IMR-90 (cell line): ENCODE results near the gene ACSS1. TPM values are rescaled to one million over a fixed set of nuclear protein-coding genes. Genes with fewer than 3 reads are reported as not detected.

Source experiments
- ATAC-seq: fragments of 200-7000 bp; cut with Tn5 transposase; 2 replicates; pipeline ENCODE4 v1.9.1; 2020; ENCODE audit warnings: low read depth, mild to moderate bottlenecking, moderate library complexity
- BruUV-seq: library from RNA; stranded (reverse); fragments of 400-500 nt; replicated peaks from 2 replicates; lab custom pipeline; 2021; lab: Mats Ljungman, UMichigan
- CTCF ChIA-PET: fragments of 300-600 bp; formaldehyde crosslinking; extraction: SDS; loops from one replicate; lab custom pipeline; 2021; ENCODE audit warnings: antibody characterized with exemption; lab: Yijun Ruan, JAX
- POLR2A ChIA-PET: fragments of 300-600 bp; sonication (Branson Sonifier 250); formaldehyde crosslinking; loops from one replicate; lab custom pipeline; 2022; ENCODE audit warnings: antibody characterized with exemption; ENCODE audit not compliant: unreplicated experiment; lab: Charles Lee
- DNase-seq: peaks from one replicate; pipeline ENCODE4 v3.0.0; 2013
- H2AFZ ChIP-seq: replicated peaks from 2 replicates; pipeline ENCODE3; 2013; ENCODE audit warnings: low read length, mild to moderate bottlenecking; ENCODE audit not compliant: poor library complexity
- H2AK5ac ChIP-seq: 2 replicates; pipeline ENCODE4 v1.6.1; 2013; ENCODE audit warnings: low read depth, low read length, inconsistent platforms
- H2AK9ac ChIP-seq: replicated peaks from 2 replicates; pipeline ENCODE3; 2013; ENCODE audit warnings: mild to moderate bottlenecking, low read depth, low read length, moderate library complexity; ENCODE audit not compliant: poor library complexity
- H2BK120ac ChIP-seq: 2 replicates; pipeline ENCODE4 v1.6.1; 2013; ENCODE audit warnings: low read depth, low read length, inconsistent platforms
- H2BK15ac ChIP-seq: 3 replicates; pipeline ENCODE4 v1.6.1; 2013; ENCODE audit warnings: low read depth, low read length, inconsistent platforms
- H2BK20ac ChIP-seq: 2 replicates; pipeline ENCODE4 v1.6.1; 2013; ENCODE audit warnings: low read depth, mild to moderate bottlenecking, inconsistent platforms, low read length, moderate library complexity
- H2BK5ac ChIP-seq: 2 replicates; pipeline ENCODE4 v1.6.1; 2013; ENCODE audit warnings: mild to moderate bottlenecking, low read depth, low read length, inconsistent platforms; ENCODE audit not compliant: poor library complexity, severe bottlenecking
- H3K14ac ChIP-seq: replicated peaks from 2 replicates; pipeline ENCODE4 v1.6.1; 2013; ENCODE audit warnings: low read depth, low read length, inconsistent platforms
- H3K18ac ChIP-seq: 2 replicates; pipeline ENCODE4 v1.6.1; 2013; ENCODE audit warnings: low read depth, low read length, control low read depth
- H3K23ac ChIP-seq: 2 replicates; pipeline ENCODE4 v1.6.1; 2013; ENCODE audit warnings: low read depth, low read length, inconsistent platforms
- H3K27ac ChIP-seq: 2 replicates; pipeline ENCODE4 v1.5.1; 2013; ENCODE audit warnings: mild to moderate bottlenecking, control low read depth, low read length; ENCODE audit not compliant: insufficient read depth
- H3K27me3 ChIP-seq: 2 replicates; pipeline ENCODE4 v1.6.1; 2013; ENCODE audit warnings: low read length; ENCODE audit not compliant: control insufficient read depth, insufficient read depth
- H3K36me3 ChIP-seq: 2 replicates; pipeline ENCODE4 v1.6.1; 2013; ENCODE audit warnings: low read length, mixed read lengths; ENCODE audit not compliant: control insufficient read depth, insufficient read depth
- H3K4ac ChIP-seq: 2 replicates; pipeline ENCODE4 v1.6.1; 2013; ENCODE audit warnings: low read depth, low read length, inconsistent platforms
- H3K4me1 ChIP-seq: 2 replicates; pipeline ENCODE4 v1.6.1; 2013; ENCODE audit warnings: low read length, mixed read lengths; ENCODE audit not compliant: control insufficient read depth, insufficient read depth
- H3K4me2 ChIP-seq: 2 replicates; pipeline ENCODE4 v1.6.1; 2013; ENCODE audit warnings: low read depth, mild to moderate bottlenecking, control low read depth, low read length, moderate library complexity
- H3K4me3 ChIP-seq: 2 replicates; pipeline ENCODE4 v1.5.1; 2013; ENCODE audit warnings: low read depth, mild to moderate bottlenecking, control low read depth, low read length, moderate library complexity; ENCODE audit not compliant: insufficient read depth
- H3K56ac ChIP-seq: 2 replicates; pipeline ENCODE4 v1.6.1; 2013; ENCODE audit warnings: low read length, inconsistent platforms; ENCODE audit not compliant: insufficient read depth; ENCODE audit errors: extremely low read depth
- H3K79me1 ChIP-seq, 2 experiments: 2 replicates each; pipeline ENCODE4 v1.6.1; 2013; ENCODE audit warnings: low read length in 2 of 2, inconsistent platforms in 1 of 2, low read depth in 1 of 2
- H3K9ac ChIP-seq: 2 replicates; pipeline ENCODE4 v1.6.1; 2013; ENCODE audit warnings: low read depth, low read length, control low read depth
- H3K9me1 ChIP-seq: 2 replicates; pipeline ENCODE4 v1.6.1; 2013; ENCODE audit warnings: low read length, inconsistent platforms; ENCODE audit not compliant: insufficient read depth
- H3K9me3 ChIP-seq: 2 replicates; pipeline ENCODE4 v1.6.1; 2013; ENCODE audit warnings: low read length; ENCODE audit not compliant: control insufficient read depth, insufficient read depth
- H4K20me1 ChIP-seq: 2 replicates; pipeline ENCODE4 v1.6.1; 2013; ENCODE audit warnings: low read length, inconsistent platforms; ENCODE audit not compliant: insufficient read depth
- H4K5ac ChIP-seq: 2 replicates; pipeline ENCODE4 v1.6.1; 2013; ENCODE audit warnings: mild to moderate bottlenecking, low read depth, low read length, control low read depth
- H4K8ac ChIP-seq, 2 experiments: 2 replicates each; pipeline ENCODE4 v1.6.1; 2013; ENCODE audit warnings: low read depth in 2 of 2, low read length in 2 of 2, control low read depth in 1 of 2, inconsistent platforms in 1 of 2
- H4K91ac ChIP-seq: 2 replicates; pipeline ENCODE4 v1.6.1; 2013; ENCODE audit warnings: low read depth, low read length, inconsistent platforms; ENCODE audit not compliant: insufficient read depth
- BHLHE40 ChIP-seq: fragments of 150-350 bp; IDR thresholded peaks from 2 replicates; pipeline ENCODE4 v1.6.1; 2016; ENCODE audit warnings: mild to moderate bottlenecking, low read depth, low read length
- CEBPB ChIP-seq: IDR thresholded peaks from 2 replicates; pipeline ENCODE4 v1.6.1; 2012; ENCODE audit warnings: low read depth, low read length, improper control_type of control experiment
- CHD1 ChIP-seq: IDR thresholded peaks from 2 replicates; pipeline ENCODE4 v1.6.1; 2012; ENCODE audit warnings: low read depth, low read length, improper control_type of control experiment
- FOS ChIP-seq: fragments of 150-350 bp; IDR thresholded peaks from 2 replicates; pipeline ENCODE4 v1.6.1; 2016; ENCODE audit warnings: low read depth, low read length
- MAFK ChIP-seq: IDR thresholded peaks from 2 replicates; pipeline ENCODE4 v1.6.1; 2012; ENCODE audit warnings: low read depth, low read length, improper control_type of control experiment
- MAZ ChIP-seq: IDR thresholded peaks from 2 replicates; pipeline ENCODE4 v1.6.1; 2012; ENCODE audit warnings: low read depth, mild to moderate bottlenecking, low read length, improper control_type of control experiment, moderate library complexity, borderline replicate concordance
- MXI1 ChIP-seq: IDR thresholded peaks from 2 replicates; pipeline ENCODE4 v1.6.1; 2012; ENCODE audit warnings: low read depth, mild to moderate bottlenecking, low read length, moderate library complexity, borderline replicate concordance
- NFE2L2 ChIP-seq: fragments of 150-350 bp; IDR thresholded peaks from 2 replicates; pipeline ENCODE4 v1.6.1; 2016; ENCODE audit warnings: low read depth, mild to moderate bottlenecking, low read length
- POLR2A ChIP-seq: IDR thresholded peaks from 2 replicates; pipeline ENCODE4 v1.6.1; 2012; ENCODE audit warnings: mild to moderate bottlenecking, low read depth, low read length
- RAD21 ChIP-seq: IDR thresholded peaks from 2 replicates; pipeline ENCODE4 v1.6.1; 2012; ENCODE audit warnings: low read length, improper control_type of control experiment
- RCOR1 ChIP-seq: IDR thresholded peaks from 2 replicates; pipeline ENCODE4 v1.6.1; 2012; ENCODE audit warnings: mild to moderate bottlenecking, low read length, improper control_type of control experiment; ENCODE audit not compliant: insufficient replicate concordance
- RFX5 ChIP-seq: IDR thresholded peaks from 2 replicates; pipeline ENCODE4 v1.8.0; 2012; ENCODE audit warnings: low read depth, mild to moderate bottlenecking, low read length, moderate library complexity
- SMC3 ChIP-seq: fragments of 150-350 bp; IDR thresholded peaks from 2 replicates; pipeline ENCODE4 v1.6.1; 2016; ENCODE audit warnings: low read depth, mild to moderate bottlenecking, antibody characterized with exemption, low read length, moderate library complexity
- WGBS, 2 experiments: methylation state at CpG; one replicate each; pipeline versions ENCODE4 v1.1.5 to v1.1.7; 2013; ENCODE audit warnings: missing lambda C conversion rate in 2 of 2; ENCODE audit not compliant: insufficient read length in 1 of 2; ENCODE audit errors: extremely low coverage in 2 of 2; 5-methylcytosine and 5-hydroxymethylcytosine counted together
- dilution Hi-C: fragments of 300-500 bp; cut with HindIII; formaldehyde crosslinking; loops from one replicate; pipeline ENCODE4 v1.14.3; 2018; ENCODE audit warnings: low sequenced_read_pairs; ENCODE audit not compliant: unreplicated experiment
- in situ Hi-C: fragments of 300-500 bp; cut with MboI; formaldehyde crosslinking; loops from 3 replicates; pipeline ENCODE4 v1.14.3; 2019; ENCODE audit warnings: low sequenced_read_pairs, inconsistent platforms, mixed read lengths
- intact Hi-C: fragments of 100-400 bp; cut with micrococcal nuclease; formaldehyde crosslinking; loops from 2 replicates; pipeline ENCODE4 v1.10.0; 2022
- polyA plus RNA-seq, 3 experiments: library from polyadenylated mRNA; depleted of rRNA; stranded (reverse); fragments of >200 nt; gene quantifications; 2 replicates each; pipeline ENCODE4 v1.2.3, GENCODE V29; 2012; ENCODE audit warnings: low replicate concordance in 1 of 3
- total RNA-seq: library from RNA; depleted of rRNA; stranded (reverse); fragments of >200 nt; gene quantifications from 2 replicates; pipeline ENCODE4 v1.2.3, GENCODE V29; 2012
- TF ChIP-seq, protein P1 (sequence below): fragments of 150-350 bp; IDR thresholded peaks from 2 replicates; pipeline ENCODE4 v1.6.1; 2016; ENCODE audit warnings: low read depth, mild to moderate bottlenecking, low read length, moderate library complexity, borderline replicate concordance
- TF ChIP-seq, protein P2 (sequence below): conservative IDR thresholded peaks from 2 replicates; pipeline ENCODE4 v1.5.1; 2012; ENCODE audit warnings: mild to moderate bottlenecking, low read depth, low read length, improper control_type of control experiment

ACSS1 gene
- total and polyA plus RNA-seq, 2 of the 4 experiments (the other 2 are of a cell fraction), result 0.72 to 1.2 TPM

DNA sequence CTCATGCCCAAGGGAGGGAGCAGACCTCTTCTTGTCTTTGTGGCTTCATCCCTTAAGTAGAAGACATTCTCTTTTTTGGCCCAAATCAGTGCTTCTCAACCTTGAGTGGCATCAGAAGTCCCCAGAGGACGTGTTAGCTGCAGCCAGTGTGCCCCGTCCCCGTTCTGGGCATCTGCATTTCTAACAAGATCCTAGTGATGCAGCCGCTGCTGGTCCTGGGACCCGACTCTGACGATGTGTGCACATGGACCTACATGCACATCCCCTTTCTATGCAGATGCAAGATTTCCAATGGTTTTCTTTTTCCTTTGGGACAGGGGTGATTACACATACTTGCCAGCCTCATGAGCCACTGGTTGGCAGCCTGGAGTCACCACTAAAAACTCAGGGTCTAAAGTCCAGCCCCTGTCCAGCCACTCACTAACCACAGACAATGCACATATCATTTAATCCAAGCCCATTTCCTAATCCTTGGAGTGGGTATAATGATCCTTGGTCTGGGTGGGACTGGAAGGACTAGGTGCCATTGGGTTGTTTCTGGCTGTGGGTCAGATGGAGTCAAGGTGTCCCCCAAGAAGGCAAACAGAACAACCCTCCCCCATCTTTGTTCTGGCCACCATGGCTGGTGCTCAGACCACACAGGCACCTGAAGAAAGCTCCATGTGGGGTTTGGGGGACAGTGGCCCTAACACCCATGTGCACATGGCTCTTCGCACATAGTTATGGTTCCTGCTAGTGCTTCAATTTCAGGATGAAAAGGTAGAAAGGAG is 6.4 kb downstream of the ACSS1 start:
- dilution Hi-C loops, result no loop called here
- no peaks in the 10 kb centered on the region for H3K9me3 ChIP-seq
- no peaks in the 10 kb centered on the region for H3K36me3 ChIP-seq
- in situ Hi-C loops, result no loop called here
- intact Hi-C loops, result no loop called here
- no peak overlapping the region for H3K18ac ChIP-seq
- H3K27ac ChIP-seq, result no peak overlapping the region
- no peak for DNase-seq
- no peak overlapping the region for H2BK15ac ChIP-seq
- no peak overlapping the region for H3K4me3 ChIP-seq
- no peak overlapping the region for H2AFZ ChIP-seq
- H3K4me2 ChIP-seq, result no peak overlapping the region
- ChIA-PET CTCF (no interaction called here), POLR2A (no interaction called here)
- H3K4ac ChIP-seq, result no peak overlapping the region
- H3K79me1 ChIP-seq, result no peaks in the 10 kb centered on the region
- 0 out of 2 replicates have a peak, but pooled peaks cover 2% of the 10 kb centered on the region for H3K9me1 ChIP-seq
- no peak overlapping the region for H3K14ac ChIP-seq
- H4K5ac ChIP-seq, result no peak overlapping the region
- no peak overlapping the region for H2BK5ac ChIP-seq
- H3K4me1 ChIP-seq, result peaks cover 3% of the 10 kb centered on the region; the same call in 1 of the 2 replicates
- no peak overlapping the region for H4K91ac ChIP-seq
- BruUV-seq, result no TSS peak
- no peak overlapping the region for H2AK5ac ChIP-seq
- H2BK120ac ChIP-seq, result no peak overlapping the region
- H4K8ac ChIP-seq, result no peak overlapping the region
- no peak overlapping the region for H2AK9ac ChIP-seq
- H3K9ac ChIP-seq, result no peak overlapping the region
- no peak overlapping the region for H3K23ac ChIP-seq
- no peak overlapping the region for H2BK20ac ChIP-seq
- WGBS, 2 experiments, result 96% methylated on average over 4 of the region's 7 CpGs; no CpG with 5 or more reads in 1 of the 2 experiments
- H3K27me3 ChIP-seq, result peaks cover 29% of the 10 kb centered on the region; the same call in 1 of the 2 replicates
- no peak for ATAC-seq
- 0 out of 2 replicates have a peak, but pooled peaks cover 7% of the 10 kb centered on the region for H4K20me1 ChIP-seq
- H3K56ac ChIP-seq, result no peak overlapping the region
- TF ChIP-seq RFX5, result no peak
- TF ChIP-seq NFE2L2, result no peak
- TF ChIP-seq RCOR1, result no peak
- no peak for TF ChIP-seq BHLHE40
- no peak for TF ChIP-seq CHD1
- TF ChIP-seq, protein P1, sequence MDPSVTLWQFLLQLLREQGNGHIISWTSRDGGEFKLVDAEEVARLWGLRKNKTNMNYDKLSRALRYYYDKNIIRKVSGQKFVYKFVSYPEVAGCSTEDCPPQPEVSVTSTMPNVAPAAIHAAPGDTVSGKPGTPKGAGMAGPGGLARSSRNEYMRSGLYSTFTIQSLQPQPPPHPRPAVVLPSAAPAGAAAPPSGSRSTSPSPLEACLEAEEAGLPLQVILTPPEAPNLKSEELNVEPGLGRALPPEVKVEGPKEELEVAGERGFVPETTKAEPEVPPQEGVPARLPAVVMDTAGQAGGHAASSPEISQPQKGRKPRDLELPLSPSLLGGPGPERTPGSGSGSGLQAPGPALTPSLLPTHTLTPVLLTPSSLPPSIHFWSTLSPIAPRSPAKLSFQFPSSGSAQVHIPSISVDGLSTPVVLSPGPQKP, result no peak
- TF ChIP-seq RAD21, result no peak
- TF ChIP-seq SMC3, result no peak
- no peak for TF ChIP-seq MAFK
- TF ChIP-seq FOS, result no peak
- TF ChIP-seq, protein P2, sequence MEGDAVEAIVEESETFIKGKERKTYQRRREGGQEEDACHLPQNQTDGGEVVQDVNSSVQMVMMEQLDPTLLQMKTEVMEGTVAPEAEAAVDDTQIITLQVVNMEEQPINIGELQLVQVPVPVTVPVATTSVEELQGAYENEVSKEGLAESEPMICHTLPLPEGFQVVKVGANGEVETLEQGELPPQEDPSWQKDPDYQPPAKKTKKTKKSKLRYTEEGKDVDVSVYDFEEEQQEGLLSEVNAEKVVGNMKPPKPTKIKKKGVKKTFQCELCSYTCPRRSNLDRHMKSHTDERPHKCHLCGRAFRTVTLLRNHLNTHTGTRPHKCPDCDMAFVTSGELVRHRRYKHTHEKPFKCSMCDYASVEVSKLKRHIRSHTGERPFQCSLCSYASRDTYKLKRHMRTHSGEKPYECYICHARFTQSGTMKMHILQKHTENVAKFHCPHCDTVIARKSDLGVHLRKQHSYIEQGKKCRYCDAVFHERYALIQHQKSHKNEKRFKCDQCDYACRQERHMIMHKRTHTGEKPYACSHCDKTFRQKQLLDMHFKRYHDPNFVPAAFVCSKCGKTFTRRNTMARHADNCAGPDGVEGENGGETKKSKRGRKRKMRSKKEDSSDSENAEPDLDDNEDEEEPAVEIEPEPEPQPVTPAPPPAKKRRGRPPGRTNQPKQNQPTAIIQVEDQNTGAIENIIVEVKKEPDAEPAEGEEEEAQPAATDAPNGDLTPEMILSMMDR, result no peak
- TF ChIP-seq POLR2A, result no peak
- no peak for TF ChIP-seq MXI1
- TF ChIP-seq MAZ, result no peak
- TF ChIP-seq CEBPB, result no peak
